Measurements from ENCODE around the gene NDUFV1.
"Not testable (repeated sequence)": the region's sequence is repeated elsewhere in the genome, so short reads cannot be mapped to it uniquely, and the experiment has no call there.

The NDUFV1 gene

DNA sequence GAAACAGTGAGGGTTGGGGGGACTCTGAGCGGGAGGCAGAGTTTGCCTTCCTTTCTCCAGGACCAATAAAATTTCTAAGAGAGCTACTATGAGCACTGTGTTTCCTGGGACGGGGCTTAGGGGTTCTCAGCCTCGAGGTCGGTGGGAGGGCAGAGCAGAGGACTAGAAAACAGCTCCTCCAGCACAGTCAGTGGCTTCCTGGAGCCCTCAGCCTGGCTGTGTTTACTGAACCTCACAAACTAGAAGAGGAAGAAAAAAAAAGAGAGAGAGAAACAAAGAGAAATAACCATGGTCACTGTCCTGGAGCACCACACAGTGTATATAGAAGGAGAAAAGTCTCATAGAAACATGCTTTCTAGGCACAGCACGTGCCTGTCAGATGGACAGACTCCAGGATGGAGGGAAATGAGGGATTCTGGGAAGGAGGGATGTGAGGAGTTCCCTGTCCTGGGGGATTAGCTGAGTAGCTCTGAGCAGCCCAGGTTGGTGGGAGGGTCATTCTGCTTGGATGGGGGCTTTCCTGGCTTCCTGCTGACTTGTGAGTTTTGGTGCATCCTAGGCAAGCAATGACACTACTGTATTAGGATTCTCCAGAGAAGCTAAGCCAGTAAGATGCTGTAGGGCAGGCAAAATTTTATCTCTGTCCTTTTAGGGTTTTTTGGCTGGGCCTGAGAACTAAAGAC is 20.0 kb upstream of the NDUFV1 start:
- no peak for DNase-seq

DNA sequence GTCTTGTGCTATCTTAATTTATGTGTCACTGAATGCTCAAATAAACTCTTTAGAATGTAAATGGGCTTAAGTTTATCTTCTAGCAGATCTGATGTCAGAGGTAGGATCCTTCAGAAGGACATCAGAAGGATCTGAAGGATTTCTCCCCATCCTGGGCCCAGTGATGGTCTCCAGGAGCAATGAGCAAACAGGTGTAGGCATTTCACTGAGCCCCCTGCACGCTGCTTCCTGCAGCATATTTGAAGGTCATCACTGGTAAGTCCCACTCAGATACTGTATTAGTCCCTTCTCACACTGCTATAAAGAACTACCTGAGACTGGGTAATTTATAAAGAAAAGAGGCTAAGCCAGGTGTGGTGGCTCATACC is 18.6 kb upstream of the NDUFV1 start:
- DNase-seq = no peak

DNA sequence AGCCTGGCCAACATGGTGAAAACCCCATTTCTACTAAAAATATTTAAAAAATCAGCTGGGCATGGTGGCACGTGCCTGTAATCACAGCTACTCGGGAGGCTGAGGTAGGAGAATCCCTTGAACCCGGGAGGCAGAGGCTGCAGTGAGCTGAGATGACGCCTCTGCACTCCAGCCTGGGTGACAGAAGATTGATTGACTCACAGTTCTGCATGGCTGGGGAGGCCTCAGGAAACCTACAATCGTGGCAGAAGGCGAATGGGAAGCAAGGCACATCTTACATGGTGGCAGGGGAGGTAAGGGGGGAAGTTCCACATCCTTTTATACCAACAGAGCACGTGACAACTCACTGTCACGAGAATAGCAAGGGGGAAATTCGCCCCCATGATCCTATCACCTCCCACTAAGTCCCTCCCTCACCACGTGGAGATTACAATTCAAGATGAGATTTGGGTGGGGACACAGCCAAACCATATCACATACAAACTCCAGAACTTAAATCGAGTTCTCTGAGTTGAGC is 17.8 kb upstream of the NDUFV1 start:
- DNase-seq = not testable (repeated sequence)

DNA sequence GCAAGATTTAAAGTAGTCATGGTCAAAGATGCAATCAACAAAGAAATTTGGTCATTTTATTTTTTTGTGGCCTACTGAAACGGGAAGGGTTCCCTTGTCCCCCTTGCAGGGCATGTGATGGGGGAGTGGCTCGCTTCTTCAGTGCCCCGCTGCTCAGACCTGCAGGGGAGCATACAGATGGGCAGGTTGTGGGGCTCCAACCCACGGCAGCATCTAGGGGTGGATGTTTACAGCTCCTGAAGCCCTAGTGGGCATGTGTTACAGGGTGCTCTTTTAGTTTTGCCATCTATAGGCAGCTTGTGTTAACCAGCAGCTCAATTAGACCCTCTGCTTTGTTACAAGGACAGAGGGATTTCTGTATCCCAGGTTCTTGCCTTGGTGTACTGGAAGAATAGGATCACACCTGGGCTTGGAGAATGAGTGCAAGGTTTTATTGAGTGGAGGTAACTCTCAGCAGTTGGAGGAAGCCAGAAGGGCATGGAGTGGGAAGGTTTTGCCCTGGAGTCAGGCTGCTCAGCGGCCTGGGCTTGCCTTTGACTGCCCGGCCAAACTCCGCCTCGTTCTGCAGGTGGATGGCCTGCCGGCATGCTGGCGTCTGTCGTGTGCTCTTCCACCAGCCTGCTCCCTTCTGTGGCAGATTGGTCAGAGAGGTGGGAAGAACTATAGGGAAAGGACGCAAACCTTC is 13.7 kb upstream of the NDUFV1 start:
- no peak for DNase-seq

DNA sequence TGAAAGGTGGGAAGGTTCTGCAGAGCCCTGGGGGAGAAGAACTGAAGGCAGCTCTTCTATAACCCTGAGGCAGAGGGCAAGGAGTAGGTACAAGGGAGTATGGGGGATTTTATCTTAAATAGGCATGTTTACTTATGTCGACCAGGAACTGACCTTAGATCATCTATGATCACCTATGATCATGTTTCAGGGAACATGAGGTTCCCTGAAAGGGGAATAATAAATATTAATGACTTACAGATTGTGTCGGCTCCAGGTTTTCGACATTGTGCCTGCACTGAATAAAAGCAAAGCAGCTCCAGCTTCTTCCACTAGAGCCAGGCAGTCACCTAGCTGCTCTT is 13.2 kb upstream of the NDUFV1 start:
- no peak for DNase-seq

DNA sequence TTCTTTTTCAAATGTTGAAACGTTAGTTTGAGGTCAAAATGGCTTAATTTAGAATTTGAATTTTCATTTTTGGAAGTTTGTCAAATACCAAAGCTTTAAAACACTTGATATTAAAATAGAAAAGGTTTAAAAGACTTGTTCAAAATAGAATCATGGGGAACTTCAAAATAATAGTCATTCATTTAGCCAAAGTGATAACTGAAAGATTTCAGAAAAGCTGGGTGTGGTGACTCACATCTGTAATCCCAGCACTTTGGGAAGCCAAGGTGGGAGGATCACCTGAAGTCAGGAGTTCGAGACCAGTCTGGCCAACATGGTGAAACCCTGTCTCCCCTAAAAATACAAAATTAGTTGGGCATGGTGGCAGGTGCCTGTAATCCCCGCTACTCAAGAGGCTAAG is 12.3 kb upstream of the NDUFV1 start:
- DNase-seq = no peak

DNA sequence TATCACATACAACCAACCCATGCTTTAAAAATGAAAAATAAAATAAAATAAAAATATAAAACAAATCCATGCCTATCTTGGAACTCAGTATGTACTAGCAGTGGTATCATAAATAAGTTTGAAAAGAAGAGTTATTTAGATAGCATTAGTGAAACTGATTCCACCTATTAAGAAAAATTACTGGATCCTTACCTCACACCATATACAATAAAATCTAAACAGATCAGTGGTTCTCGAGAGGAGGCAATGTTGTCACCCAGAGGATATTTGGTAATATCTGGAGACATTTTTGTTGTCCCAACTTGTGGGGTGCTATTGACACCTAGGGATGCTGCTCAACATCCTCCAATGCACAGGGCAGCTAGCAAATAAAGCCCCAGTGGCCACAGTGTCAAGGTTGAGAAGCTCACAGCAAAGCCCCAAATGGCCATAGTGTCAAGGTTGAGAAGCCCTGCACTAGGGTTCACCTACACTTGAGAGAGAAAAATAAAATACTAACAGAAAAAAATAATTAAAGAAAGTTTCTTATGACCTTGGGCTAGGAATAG is 9.9 kb upstream of the NDUFV1 start:
- no peak for DNase-seq

DNA sequence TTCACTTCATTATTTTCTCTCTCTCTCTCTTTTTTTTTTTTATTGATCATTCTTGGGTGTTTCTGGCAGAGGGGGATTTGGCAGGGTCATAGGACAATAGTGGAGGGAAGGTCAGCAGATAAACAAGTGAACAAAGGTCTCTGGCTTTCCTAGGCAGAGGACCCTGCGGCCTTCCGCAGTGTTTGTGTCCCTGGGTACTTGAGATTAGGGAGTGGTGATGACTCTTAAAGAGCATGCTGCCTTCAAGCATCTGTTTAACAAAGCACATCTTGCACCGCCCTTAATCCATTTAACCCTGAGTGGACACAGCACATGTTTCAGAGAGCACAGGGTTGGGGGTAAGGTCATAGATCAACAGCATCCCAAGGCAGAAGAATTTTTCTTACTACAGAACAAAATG is 9.3 kb upstream of the NDUFV1 start:
- not testable (repeated sequence) for DNase-seq

DNA sequence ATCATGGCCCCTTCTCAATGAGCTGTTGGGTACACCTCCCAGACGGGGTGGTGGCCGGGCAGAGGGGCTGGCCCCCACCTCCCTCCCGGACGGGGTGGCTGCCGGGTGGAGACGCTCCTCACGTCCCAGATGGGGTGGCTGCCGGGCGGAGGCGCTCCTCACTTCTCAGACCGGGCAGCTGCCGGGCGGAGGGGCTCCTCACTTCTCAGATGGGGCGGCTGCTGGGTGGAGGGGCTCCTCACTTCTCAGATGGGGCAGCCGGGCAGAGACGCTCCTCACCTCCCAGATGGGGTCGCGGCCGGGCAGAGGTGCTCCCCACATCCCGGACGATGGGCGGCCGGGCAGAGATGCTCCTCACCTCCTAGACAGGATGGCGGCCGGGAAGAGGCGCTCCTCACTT is 8.8 kb upstream of the NDUFV1 start:
- DNase-seq = not testable (repeated sequence)

DNA sequence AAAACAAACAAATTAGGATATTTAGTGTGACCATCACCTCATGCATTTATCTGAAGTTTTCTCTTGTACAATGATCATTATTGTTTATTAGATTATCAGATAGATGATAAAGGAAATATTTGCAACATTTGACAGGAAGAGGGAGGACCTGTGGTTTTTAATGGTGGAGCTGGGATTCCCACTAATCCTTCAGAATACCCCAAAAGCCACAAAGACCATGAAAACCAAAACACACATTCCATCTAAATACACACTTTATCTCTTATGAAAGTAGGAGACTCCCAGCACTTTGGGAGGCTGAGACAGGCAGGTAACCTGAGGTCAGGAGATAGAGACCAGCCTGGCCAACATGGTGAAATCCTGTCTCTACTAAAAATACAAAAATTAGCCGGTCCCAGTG is 7.6 kb upstream of the NDUFV1 start:
- DNase-seq = no peak

DNA sequence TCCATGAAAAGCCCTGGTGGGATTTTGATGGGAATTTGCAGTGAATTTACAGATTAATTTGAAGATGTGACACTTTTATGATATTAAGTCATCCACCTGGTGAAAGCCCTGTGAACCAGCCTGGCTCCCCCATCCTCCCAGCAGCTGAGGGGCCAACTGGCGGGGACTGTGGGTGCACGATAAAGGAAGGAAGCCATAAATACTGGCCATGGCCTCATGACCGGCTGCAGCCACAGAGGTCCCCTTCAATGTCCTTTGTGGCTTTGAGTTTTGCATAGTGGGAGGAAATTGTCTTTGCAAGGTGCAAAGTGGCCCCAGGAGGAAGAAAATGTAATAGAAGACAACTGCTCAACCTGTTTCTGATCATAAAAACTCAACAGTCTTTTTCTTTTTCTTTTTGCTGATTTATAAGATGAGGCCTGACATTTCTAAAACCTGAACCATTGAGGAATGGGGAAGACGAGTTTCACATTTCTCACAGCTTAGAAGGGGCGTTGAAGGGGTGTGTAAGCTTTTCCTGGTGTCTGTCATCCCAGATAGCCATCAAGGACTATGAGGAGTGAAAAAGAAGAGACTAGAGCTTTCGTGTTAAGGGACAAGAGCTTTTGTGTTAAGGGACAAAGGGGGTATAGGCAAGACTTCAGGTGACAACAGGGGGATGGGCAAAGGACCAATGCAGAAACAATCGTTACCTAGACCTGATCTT is 6.3 kb upstream of the NDUFV1 start:
- no peak for DNase-seq

DNA sequence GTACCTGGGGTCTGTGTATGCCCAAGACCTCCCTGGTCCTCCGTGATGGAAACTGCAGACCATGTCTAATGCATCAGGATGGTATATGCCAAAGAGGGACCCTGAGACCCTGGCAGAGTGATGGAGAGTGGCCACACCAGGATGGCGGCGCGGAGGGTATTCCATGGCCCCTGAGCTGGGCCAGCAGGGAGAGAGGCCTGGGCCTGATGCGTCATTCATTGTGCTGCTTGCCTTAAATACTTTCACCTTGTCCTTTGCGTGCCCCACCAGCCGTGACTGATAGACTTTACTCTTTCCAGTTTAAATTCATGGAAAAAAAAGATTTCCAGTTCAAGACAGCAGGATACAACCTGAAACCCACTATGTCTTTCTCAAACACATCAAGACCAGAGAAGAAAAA is 5.6 kb upstream of the NDUFV1 start:
- DNase-seq = no peak

DNA sequence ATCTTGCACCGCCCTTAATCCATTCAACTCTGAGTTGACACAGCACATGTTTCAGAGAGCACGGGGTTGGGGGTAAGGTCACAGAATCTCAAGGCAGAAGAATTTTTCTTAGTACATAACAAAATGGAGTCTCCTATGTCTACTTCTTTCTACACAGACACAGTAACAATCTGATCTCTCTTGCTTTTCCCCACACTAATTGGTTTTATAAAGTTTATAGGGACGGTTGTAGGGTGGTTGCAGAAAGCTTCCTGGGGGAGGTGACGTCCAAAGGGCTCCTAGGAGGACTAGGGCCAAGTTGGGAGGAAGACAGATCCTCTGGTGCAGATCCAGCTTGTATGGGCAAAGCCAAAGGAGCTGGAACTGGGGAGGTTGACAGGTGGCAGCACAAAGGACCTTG is 2.6 kb upstream of the NDUFV1 start:
- DNase-seq = not testable (repeated sequence)

DNA sequence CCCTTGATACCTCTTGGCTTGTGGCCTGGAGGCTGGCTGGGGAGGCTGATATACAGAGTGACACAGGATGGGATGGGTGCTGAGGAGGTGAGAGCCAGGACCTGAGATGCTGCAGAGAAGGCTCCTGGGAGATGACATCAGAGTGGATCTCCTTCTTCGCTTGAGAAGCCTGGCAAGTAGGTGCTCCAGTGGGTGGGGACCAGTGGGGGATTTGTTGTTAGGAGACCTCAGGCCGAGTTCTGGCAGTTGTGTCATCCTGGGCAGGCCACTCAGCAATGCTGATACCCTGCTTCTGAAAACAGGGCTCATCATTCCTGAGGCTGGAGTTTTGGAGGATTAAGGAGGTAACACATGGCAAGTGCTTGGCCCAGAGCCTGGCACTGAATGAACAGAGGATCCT is 1.9 kb upstream of the NDUFV1 start:
- no peak for DNase-seq

DNA sequence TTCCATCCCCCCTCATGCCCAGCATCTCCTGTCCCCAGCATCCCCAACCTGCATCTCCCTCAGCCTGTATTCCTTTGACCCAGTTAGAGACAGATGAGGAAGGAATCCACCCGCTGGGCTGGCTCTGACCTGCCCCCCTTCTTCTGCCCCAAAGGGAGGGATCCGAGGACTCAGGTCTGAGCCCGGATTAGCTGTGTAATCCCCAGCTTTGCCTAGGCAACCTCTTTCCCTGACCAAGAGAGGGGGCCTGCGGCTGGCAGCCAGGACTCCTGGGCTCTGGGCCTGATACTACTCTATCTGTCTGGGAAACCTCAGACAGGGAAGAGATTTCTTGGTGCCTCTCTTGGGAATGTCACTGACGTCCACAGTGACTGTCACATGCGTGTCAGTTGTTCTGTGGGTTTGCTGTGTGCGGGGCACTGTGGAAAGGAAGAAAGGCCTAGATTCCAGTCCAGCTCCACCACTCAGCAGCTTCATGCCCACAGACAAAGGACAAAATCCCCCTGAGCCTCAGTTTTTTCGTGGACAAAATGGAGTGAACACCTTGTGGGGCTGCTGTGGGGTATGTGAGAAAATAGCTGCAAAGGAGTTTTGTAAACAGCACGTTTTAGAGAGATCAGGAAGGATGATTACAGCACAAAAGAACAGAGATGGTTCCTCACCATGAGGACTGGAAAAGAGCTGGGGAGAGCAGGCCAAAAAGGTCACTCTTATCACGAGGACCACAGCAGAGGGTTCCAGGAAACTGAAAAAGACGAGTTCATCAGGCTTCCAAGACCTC is 1.3 kb upstream of the NDUFV1 start:
- no peak for DNase-seq

DNA sequence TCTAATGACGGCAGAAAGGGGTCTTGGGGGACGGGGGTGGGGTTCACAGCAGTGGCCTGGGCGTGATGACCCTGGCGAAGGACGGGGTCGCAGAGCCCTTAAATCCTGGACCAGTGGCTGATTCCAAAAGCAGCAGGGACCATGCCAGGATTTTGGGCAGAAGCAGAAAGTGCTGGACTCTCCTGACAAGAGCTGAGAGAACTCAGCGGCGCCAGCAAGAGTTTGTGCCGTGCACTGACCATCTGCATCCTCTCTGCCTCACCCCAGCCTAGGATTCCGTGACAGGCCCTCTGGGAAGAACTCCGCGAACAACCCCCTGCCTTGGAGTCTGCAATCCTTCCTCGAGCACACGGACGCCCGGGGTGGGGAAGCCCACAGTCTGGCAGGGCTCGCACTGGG is 644 bp upstream of the NDUFV1 start:
- DNase-seq = no peak

DNA sequence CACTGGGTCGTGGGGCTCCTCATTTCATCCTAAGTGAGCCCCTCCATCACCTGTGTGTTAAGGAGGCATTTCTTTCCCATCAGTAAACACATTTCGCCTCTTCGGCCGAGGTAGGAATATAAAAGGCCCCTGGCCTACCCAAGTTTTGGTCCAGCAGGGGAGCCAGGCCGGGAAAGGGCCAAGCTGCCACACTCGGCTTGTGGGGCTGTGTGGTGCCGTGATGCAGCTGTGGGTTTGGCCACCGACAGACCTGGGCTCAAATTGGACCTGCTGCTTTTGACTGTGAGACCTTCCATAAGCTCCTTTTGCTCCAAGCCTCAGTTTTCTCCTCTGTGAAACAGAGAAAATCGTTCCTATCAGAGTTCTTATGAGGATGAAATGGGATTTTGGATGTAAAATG is 771 bp downstream of the NDUFV1 start:
- DNase-seq = no peak

DNA sequence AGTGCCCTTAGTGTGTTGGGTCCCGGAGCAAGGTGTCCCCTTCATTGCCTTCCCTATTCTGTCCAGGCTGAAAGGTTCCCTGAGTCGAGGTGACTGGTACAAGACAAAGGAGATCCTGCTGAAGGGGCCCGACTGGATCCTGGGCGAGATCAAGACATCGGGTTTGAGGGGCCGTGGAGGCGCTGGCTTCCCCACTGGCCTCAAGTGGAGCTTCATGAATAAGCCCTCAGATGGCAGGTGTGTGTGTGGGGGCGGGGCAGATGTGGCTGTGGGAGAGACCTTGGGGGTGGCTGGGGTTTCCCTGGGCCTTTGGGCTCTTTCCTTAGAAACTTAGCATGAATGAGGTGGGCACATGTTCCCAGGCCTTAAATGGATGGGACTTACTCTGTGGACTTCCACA is 1.8 kb downstream of the NDUFV1 start:
- DNase-seq = no peak

DNA sequence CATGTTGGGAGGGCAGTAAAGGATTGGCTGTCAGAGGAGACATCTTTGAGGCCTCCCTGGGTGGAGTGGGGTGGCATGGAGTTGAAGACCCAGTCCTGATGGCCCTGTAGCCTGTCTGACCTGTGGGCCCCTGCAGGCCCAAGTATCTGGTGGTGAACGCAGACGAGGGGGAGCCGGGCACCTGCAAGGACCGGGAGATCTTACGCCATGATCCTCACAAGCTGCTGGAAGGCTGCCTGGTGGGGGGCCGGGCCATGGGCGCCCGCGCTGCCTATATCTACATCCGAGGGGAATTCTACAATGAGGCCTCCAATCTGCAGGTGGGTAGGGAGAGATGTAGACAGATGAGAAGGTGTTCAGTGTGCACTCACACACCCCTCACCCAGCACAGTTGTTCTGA is 2.6 kb downstream of the NDUFV1 start:
- no peak for DNase-seq

DNA sequence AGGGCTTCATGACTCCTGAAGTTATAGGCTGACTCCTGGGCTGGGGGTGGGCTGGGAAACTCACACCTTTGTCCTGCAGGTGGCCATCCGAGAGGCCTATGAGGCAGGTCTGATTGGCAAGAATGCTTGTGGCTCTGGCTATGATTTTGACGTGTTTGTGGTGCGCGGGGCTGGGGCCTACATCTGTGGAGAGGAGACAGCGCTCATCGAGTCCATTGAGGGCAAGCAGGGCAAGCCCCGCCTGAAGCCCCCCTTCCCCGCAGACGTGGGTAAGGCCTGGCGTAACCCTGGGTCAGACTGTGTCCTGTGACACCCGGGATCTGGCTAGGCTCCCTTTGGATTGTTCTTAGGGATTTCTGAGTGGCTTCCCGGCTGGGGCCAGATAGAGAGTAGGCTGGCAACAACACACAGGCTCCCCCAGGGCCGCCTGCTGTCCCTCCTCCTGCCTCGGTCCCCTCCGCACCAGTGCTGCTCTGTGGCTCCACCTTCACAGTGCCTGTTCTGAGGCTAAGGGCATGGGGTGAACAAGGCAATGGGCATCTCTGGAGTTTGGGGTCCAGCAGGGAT is 3.6 kb downstream of the NDUFV1 start:
- DNase-seq = no peak

DNA sequence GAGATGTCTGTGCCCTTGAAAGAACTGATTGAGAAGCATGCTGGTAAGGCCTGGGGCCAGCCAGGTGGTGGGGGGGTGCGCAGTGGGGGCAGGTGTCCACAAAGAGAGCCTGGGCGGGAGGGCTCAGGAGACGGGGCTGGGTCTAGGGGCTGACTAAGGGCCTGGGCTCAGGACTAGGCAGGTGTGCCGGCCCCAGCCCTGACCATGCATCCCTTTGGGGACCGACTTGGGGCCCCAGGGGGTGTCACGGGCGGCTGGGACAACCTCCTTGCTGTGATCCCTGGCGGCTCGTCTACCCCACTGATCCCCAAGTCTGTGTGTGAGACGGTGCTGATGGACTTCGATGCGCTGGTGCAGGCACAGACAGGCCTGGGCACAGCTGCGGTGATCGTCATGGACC is 4.4 kb downstream of the NDUFV1 start:
- no peak for DNase-seq

DNA sequence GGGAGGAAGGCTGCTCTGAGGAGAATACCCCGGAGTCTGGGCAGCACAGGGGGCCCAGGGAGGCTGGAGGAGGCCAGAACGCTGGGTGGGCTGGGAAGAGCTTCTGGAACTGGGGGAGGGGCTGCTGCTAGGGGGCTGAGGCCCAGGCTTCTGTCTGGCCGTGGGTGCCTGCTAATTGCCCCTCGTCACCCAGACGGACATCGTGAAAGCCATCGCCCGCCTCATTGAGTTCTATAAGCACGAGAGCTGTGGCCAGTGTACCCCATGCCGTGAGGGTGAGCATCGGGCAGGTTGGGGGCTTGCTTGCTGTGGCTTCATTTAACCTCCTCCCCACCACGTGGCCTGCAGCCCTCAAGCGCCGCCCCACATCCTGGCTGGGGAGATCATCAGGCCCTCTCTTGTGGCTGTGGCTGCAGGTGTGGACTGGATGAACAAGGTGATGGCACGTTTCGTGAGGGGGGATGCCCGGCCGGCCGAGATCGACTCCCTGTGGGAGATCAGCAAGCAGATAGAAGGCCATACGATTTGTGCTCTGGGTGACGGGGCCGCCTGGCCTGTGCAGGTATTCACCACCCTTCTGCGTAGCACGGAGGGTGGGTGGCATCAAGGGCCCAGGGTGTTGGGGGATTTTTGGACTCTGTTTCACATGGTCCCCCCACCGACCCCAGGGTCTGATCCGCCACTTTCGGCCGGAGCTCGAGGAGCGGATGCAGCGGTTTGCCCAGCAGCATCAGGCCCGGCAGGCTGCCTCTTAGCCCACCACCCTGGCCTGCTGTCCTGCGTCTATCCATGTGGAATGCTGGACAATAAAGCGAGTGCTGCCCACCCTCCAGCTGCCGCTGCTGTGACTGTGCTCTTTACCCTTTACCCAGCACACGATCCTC is 5.2 kb downstream of the NDUFV1 start:
- no peak for DNase-seq

Measured in NCI-H446 (cell line).